Erythroblast (primary cell): ENCODE measurements around the gene MUC5AC.
"Not testable (repeated sequence)": the region's sequence is repeated elsewhere in the genome, so short reads cannot be mapped to it uniquely, and the experiment has no call there.

Source experiments
- DNase-seq, 2 experiments: peaks; one replicate each; lab custom pipeline; 2025; lab: John Stamatoyannopoulos, UW
- GATA1 ChIP-seq: IDR thresholded peaks from 2 replicates; pipeline ENCODE4 v1.6.1; 2011; ENCODE audit warnings: low read depth, mild to moderate bottlenecking, control low read depth, low read length, moderate library complexity
- POLR2A ChIP-seq: IDR thresholded peaks from 2 replicates; pipeline ENCODE4 v1.6.1; 2011; ENCODE audit warnings: mild to moderate bottlenecking, low read length

The MUC5AC gene

DNA sequence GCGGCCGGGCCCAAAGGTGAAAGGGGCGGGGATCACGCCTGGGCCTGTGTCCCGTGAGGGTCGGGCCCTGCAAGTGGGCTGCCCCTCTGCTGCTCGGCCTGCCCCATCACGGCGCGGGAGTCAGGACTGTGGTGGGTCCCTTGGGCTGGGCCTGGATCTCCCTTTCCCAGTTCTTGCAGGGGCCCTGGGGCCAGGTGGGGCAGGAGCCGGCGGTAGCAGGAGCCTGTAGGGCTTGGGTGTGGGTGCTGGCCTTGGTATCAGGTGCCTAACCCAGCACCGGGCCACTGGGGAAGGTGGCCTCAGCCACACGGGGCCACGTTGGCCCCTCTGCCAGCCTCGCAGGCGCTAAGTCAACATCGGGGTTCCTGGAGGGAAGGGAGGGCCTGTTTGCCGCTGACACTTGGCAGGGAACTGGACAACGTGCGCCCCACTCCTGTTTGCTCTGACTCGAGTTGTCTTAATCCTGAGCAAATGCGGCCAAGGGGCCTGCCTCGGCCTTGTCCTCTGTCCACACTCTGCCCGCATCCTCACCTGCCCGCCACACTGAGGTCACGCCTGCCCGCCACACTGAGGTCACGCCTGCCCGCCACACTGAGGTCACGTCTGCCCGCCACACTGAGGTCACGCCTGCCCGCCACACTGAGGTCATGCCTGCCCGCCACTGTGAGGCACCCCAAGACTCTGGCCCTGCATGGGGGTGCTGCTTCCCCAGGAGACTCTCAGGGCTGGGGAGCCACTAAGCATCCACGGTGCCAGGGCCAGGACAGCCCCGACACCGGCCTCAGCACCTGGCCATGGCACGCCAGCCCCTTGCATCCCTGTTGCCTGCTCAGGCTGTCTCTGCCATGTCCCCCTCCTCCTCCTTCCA is 50.9 kb downstream of the MUC5AC start:
- no peak for DNase-seq
- TF ChIP-seq POLR2A, result no peak
- TF ChIP-seq GATA1, result no peak

DNA sequence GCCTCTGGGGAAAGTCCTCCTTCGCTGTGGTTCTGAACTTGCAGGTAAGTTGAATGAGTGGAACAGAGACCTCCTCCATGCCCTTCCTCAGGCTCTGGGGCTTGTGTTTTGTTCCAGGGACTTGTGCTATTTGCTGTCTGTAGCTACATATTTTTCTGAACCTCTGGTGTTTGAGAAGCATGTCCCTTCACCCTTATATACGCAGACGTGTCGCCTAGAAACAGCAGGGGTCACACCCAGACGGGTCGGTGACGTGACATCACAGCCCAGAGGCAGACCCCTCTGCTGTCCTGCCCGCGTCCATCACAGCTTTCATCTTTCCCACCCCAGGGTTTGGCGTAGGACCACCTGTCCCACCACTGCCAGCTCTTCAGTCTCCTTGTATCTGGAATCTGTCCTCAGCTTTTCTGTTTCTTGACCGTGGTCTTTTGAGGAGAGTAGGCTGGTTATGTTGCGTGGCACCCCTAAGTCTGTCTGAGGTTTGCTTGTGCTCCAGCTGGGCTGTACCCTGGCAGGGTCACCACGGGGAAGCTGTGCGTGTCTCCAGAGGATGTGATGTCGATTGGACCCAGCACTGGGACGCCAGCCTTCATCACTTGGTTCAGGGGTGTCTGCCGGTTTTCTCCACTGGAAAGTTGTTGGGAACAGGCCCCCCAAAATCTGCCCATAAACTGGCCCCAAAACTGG is 51.8 kb downstream of the MUC5AC start:
- TF ChIP-seq GATA1, result no peak
- no peak for TF ChIP-seq POLR2A
- DNase-seq, result no peak

DNA sequence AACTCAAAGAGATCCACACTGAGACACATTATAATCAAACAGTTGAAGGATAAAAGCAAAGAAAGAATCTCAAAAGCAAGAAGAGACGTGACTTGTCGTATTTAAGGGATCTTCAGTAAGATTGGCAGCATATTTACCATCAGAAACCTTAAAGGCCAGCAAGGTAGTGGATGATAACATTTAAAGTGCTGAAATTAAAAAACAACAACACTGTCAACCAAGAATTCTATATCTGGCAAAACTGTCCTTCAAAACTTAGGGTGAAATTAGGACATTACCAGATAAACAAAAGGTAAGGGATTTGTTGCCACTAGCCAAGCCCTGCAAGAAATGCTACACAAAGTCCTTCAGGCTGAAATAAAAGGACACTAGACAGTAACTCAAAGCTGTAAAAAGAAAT is 54.1 kb downstream of the MUC5AC start:
- DNase-seq, result no peak
- TF ChIP-seq POLR2A, result no peak

DNA sequence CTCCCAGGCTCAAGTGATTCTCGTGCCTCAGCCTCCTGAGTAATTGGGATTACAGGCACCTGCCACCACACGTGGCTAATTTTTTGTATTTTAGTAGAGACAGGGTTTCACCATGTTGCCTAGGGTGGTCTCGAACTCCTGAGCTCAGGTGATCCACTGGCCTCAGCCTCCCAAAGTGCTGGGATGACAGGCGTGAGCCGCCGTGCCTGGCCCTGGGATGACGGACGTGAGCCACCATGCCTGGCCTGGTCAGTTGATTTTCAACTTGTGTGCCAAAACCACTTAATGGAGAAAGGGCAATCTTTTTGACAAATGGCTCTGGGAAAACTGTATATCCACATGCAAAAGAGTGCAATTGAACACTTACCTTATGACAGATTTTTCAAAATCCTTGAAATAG is 58.1 kb downstream of the MUC5AC start:
- DNase-seq, result not testable (repeated sequence)

DNA sequence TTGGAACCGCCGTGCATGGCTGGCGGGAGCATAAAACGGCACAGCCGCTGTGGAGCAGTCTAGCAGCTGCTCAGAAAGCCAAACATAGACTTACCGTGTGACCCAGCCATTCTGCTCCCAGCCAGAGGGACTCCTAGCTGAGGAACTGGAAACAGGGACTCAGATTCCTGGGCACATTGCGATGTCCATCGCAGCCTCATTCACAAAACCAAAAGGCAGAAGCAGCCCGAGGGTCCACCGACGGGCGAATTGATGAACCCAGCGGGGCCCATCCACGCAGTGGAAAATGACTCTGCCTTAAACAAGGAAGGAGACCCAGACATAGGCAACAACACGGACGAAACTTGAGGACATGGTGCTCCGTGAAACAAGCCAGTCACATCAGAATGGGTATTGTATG is 59.4 kb downstream of the MUC5AC start:
- TF ChIP-seq POLR2A (no peak), GATA1 (no peak)
- no peak for DNase-seq

DNA sequence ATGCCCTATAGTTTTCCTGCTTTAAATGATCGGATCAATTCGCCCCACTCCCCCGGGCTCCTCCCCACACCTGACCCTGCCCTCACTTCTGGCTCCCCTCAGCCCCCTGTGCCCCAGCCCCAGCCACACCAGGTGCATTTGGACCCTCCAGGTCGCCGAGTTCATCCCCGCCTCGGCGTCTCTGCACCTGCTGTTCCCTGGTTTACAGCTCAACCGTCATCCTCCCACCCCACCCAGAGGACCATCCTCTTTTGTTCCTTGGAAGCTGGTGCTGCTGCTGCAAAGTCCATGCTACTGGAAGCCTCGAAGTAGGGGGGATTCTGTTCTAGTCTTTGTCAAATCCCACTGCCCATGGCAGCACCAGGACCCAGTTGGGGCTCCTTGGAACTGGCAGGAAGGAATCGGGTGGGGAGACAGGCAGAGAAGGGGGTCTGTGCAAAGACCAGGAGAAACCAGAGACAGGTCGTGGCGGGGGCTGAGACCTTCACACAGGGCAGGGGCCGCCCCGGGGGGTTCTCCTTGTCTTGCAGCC is 60.6 kb downstream of the MUC5AC start:
- DNase-seq, result no peak
- TF ChIP-seq GATA1 (no peak), POLR2A (no peak)

DNA sequence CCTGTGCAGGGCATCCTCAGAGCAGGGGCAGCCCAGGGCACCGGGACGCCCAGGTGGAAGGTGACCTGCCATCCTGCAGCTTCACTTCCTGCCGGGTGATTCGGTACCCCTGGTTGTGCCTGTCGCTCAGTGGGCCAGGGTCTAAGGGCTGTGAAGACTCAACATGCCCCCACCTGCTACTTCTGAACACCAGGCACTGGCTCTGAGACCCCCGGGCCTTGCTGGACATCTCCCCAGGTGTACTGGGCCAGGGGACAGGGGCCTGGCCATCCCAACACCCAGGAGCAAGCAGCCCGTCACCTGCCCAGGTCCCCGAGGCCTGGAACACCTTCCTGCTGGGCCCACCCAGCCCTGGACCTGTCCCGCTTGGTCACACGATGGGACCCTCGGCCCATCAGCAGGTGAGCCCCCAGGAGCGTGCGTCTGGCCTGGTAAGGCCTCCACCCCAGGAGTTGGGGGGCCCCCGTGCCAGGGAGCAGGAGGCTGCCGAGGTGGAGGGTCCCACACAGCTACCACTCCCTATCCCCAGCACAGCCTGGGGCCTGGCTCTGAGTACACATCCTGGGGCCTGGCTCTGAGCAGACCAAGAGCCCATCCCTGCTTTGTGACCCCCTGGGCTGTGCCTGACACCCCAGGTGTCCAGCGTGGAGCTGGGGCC is 61.2 kb downstream of the MUC5AC start:
- TF ChIP-seq POLR2A (no peak), GATA1 (no peak)
- DNase-seq, result no peak

DNA sequence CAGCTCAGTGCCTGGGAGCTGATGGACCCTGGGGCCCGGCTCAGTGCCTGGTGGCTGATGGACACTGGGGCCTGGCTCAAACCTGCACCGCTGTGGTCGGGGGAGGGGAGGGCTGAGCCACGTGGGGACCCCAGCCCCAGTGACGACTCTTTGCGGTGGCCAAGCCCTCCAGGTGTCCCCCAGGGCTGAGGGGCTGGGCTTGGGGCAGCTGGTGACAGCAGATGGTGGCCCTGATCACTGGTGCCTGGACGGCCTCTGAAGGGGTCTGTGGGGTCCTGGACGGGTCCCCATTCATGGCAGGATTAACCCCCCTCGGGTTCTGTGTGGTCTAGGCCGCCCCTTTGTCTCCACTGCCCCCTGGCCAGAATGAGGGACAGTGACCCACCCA is 61.7 kb downstream of the MUC5AC start:
- no peak for TF ChIP-seq GATA1
- no peak for TF ChIP-seq POLR2A
- no peak for DNase-seq

DNA sequence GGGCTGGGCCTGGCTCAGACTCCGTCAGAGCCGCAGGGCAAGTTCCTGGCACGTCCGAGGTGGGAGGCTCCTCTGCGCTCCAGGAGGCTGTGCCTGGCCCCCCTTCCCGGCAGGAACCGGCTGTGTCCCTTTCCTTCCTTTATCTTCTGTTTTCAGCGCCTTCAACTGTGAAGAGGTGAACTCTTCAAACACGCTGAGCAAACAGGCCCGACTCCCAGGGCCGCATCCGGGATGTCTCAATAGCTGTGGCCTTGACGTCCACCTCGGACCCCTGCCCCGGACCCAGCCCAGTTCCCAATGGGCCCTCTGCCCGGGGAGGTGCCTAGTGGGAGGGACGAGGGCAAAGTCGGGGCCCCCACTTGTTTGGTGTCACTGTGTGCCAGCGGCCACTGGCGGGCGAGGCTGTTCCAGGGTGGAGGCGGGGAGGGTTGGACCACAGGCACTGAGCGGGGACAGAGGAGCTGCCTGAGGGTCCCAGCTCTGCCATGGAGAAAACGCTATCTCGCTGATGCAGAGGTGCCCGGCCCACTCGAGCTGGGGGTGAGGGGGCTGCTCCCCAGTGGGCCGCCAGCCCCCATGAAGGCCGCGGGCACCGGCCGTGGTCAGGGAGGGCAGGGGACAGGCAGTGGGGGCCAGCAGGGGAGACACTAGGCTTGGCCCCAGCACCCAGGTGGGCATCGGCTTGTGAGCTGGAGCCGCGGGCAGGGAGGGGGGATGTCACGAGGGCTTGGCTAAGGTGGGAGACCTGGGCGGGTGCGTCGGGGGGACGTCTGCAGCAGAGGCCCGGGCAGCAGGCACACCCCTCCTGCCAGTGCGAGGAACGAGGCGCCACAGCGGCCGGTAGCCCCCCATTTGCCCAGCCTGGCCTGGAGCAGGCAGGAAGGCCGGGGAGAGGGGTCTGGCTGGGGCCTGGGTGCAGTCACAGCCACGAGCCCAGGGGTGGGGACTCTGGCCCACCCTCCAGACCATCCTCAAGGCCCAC is 62.4 kb downstream of the MUC5AC start:
- no peak for DNase-seq
- TF ChIP-seq POLR2A, result no peak
- no peak for TF ChIP-seq GATA1

DNA sequence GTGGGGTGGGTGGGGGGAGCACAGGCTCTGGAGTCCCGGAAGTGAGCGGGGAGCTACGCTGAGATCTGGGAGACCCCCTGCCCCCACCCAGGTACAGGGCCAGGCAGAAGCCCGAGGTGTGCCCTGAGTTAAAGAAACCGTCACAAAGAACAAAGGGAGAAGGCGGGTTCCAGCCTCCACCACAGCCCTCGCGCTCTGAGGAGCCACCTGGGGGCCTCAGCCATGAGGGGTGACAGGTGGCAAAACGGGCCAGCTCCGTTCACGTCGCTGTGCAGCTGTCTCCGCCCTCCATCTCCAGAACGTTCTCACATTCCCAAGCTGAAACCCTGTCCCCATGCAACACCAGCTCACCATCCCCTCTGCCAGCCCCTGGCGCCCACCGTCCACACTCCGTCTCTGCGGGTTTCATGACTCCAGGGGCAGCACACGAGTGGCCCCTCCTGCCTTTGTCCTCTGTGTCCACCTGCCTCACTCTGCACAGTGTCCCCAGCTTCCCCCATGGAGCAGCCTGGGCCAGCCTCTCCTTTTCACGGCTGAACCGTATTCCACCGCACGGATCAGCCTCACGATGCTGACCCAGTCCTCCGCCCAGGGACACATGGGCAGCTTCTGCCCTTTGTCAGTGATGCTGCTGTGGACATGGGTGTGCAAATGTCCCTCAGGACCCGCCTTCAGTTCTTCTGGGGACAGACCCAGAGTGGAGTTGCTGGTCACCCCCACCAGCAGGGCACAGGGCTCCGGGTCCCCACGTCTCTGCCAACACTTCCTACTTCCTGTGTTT is 63.4 kb downstream of the MUC5AC start:
- TF ChIP-seq GATA1 (no peak), POLR2A (no peak)
- DNase-seq, result no peak

DNA sequence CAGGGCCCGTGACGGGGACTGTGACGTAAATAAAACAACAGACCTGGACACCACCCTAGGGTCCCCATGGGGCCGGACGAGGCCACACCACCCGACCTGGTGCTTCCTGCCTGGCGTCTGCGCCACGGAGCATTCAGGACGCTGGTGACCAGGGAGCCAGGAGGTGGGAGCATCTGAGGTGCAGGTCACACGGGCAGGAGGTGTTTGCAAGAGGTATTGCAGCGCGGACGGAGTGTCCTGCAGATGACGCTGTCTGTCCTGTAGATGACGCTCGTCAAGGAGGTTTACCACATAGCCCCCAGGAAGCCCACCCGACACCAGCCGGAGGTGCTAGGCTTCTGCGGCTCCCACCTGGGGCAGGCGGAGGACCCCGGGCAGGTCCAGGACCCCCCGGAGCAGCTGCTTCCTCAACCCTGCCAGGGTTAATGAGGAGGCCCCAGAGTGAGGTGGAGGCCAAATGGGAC is 64.1 kb downstream of the MUC5AC start:
- TF ChIP-seq POLR2A (no peak), GATA1 (no peak)
- no peak for DNase-seq
